ENCODE data around the gene IDH2.

The IDH2 gene

GRCh38 chr15:90042766-90043529 is 59.3 kb downstream of the IDH2 start:
- DNase-seq (ENCODE audit: low read depth), result no peak

GRCh38 chr15:90042356-90042755 is 59.9 kb downstream of the IDH2 start:
- no peak for DNase-seq (ENCODE audit: low read depth)

GRCh38 chr15:90040618-90041017 is 61.6 kb downstream of the IDH2 start:
- no peak for DNase-seq (ENCODE audit: low read depth)

GRCh38 chr15:90039996-90040395 is 62.3 kb downstream of the IDH2 start:
- no peak for DNase-seq (ENCODE audit: low read depth)

GRCh38 chr15:90038632-90039095 is 63.6 kb downstream of the IDH2 start:
- no peak for DNase-seq (ENCODE audit: low read depth)

- no peak for DNase-seq (ENCODE audit: low read depth)
Observed at GRCh38 chr15:90037961-90038631, 64.2 kb downstream of the IDH2 start.

GRCh38 chr15:90037511-90037860 is 64.8 kb downstream of the IDH2 start:
- no peak for DNase-seq (ENCODE audit: low read depth)

- DNase-seq (ENCODE audit: low read depth), result no peak
Observed at GRCh38 chr15:90036806-90037510, 65.3 kb downstream of the IDH2 start.

GRCh38 chr15:90036343-90036742 is 65.9 kb downstream of the IDH2 start:
- no peak for DNase-seq (ENCODE audit: low read depth)

GRCh38 chr15:90035840-90036230 is 66.4 kb downstream of the IDH2 start:
- DNase-seq (ENCODE audit: low read depth), result no peak

GRCh38 chr15:90035095-90035839 is 67.0 kb downstream of the IDH2 start:
- no peak for DNase-seq (ENCODE audit: low read depth)

- DNase-seq (ENCODE audit: low read depth), result no peak
Observed at GRCh38 chr15:90033448-90033847, 68.8 kb downstream of the IDH2 start.
